Astrocyte (in vitro differentiated cells and primary cell): ENCODE data around the gene HOXB2. TPM values are rescaled to one million over a fixed set of nuclear protein-coding genes. Genes with fewer than 3 reads are reported as not detected.
A peak's percentile ranks its signal among the peaks of the same experiment; 100 is the strongest.

Experiments used
- DNase-seq: peaks from one replicate; pipeline ENCODE4 v3.0.0-alpha.2; 2010; ENCODE audit warnings: low read depth
- FAIRE-seq: peaks from 2 replicates; lab custom pipeline; 2011; peaks lifted over from hg19 to GRCh38; lab: Jason Lieb, UNC
- H2AFZ ChIP-seq: 2 replicates; pipeline ENCODE4 v1.6.0; 2012; ENCODE audit warnings: low read depth, low read length, inconsistent platforms
- H3K27ac ChIP-seq: 2 replicates; pipeline ENCODE4 v1.5.1; 2011; ENCODE audit warnings: low read depth, low read length, inconsistent platforms
- H3K27me3 ChIP-seq: 2 replicates; pipeline ENCODE4 v1.6.0; 2011; ENCODE audit warnings: low read length, inconsistent platforms; ENCODE audit not compliant: insufficient read depth
- H3K36me3 ChIP-seq: 2 replicates; pipeline ENCODE4 v1.5.1; 2011; ENCODE audit warnings: low read length, inconsistent platforms; ENCODE audit not compliant: insufficient read depth
- H3K4me1 ChIP-seq: 2 replicates; pipeline ENCODE4 v1.5.1; 2011; ENCODE audit warnings: low read length, inconsistent platforms; ENCODE audit not compliant: insufficient read depth
- H3K4me2 ChIP-seq: 2 replicates; pipeline ENCODE4 v1.6.0; 2012; ENCODE audit warnings: low read length, inconsistent platforms
- H3K4me3 ChIP-seq: 2 replicates; pipeline ENCODE4 v1.5.1; 2011; ENCODE audit warnings: low read depth, mild to moderate bottlenecking, low read length, inconsistent platforms; ENCODE audit not compliant: insufficient read depth
- H3K79me2 ChIP-seq: 2 replicates; pipeline ENCODE4 v1.6.0; 2012; ENCODE audit warnings: mild to moderate bottlenecking, low read length, inconsistent platforms; ENCODE audit not compliant: insufficient read depth
- H3K9ac ChIP-seq: 2 replicates; pipeline ENCODE4 v1.6.0; 2012; ENCODE audit warnings: mild to moderate bottlenecking, low read length, inconsistent platforms
- H3K9me3 ChIP-seq: 2 replicates; pipeline ENCODE4 v1.5.1; 2012; ENCODE audit warnings: low read depth, mild to moderate bottlenecking, low read length, inconsistent platforms; ENCODE audit not compliant: insufficient read depth
- H4K20me1 ChIP-seq: 2 replicates; pipeline ENCODE4 v1.6.0; 2012; ENCODE audit warnings: low read length, inconsistent platforms; ENCODE audit not compliant: insufficient read depth
- H3K27ac Mint-ChIP-seq: one replicate; pipeline ENCODE4 v1.8.0; 2021; ENCODE audit warnings: mild to moderate bottlenecking, mixed read lengths; ENCODE audit not compliant: unreplicated experiment
- H3K27me3 Mint-ChIP-seq: one replicate; pipeline ENCODE4 v1.8.0; 2021; ENCODE audit warnings: low read depth, mixed read lengths; ENCODE audit not compliant: unreplicated experiment
- H3K36me3 Mint-ChIP-seq: one replicate; pipeline ENCODE4 v1.8.0; 2021; ENCODE audit warnings: low read depth, mixed read lengths; ENCODE audit not compliant: unreplicated experiment
- H3K4me1 Mint-ChIP-seq: one replicate; pipeline ENCODE4 v1.8.0; 2021; ENCODE audit warnings: low read depth, mixed read lengths; ENCODE audit not compliant: unreplicated experiment
- H3K4me3 Mint-ChIP-seq: one replicate; pipeline ENCODE4 v1.8.0; 2021; ENCODE audit warnings: mild to moderate bottlenecking, moderate library complexity, mixed read lengths; ENCODE audit not compliant: unreplicated experiment
- H3K9me3 Mint-ChIP-seq: one replicate; pipeline ENCODE4 v1.8.0; 2021; ENCODE audit warnings: mild to moderate bottlenecking, mixed read lengths; ENCODE audit not compliant: unreplicated experiment
- CTCF ChIP-seq: IDR thresholded peaks from 2 replicates; pipeline ENCODE4 v1.5.1; 2011; ENCODE audit warnings: low read depth, mild to moderate bottlenecking, inconsistent platforms, low read length, moderate library complexity; ENCODE audit not compliant: insufficient read depth
- EZH2 ChIP-seq: IDR thresholded peaks from 2 replicates; pipeline ENCODE4 v1.6.1; 2012; ENCODE audit warnings: mild to moderate bottlenecking, low read length, inconsistent platforms; ENCODE audit not compliant: insufficient read depth
- total RNA-seq: library from RNA; stranded (reverse); gene quantifications from 2 replicates; pipeline ENCODE4 v1.2.1, GENCODE V29; 2021

HOXB2 gene
- total RNA-seq, 1 donor from 2014 or later, result 0.41 TPM

DNA sequence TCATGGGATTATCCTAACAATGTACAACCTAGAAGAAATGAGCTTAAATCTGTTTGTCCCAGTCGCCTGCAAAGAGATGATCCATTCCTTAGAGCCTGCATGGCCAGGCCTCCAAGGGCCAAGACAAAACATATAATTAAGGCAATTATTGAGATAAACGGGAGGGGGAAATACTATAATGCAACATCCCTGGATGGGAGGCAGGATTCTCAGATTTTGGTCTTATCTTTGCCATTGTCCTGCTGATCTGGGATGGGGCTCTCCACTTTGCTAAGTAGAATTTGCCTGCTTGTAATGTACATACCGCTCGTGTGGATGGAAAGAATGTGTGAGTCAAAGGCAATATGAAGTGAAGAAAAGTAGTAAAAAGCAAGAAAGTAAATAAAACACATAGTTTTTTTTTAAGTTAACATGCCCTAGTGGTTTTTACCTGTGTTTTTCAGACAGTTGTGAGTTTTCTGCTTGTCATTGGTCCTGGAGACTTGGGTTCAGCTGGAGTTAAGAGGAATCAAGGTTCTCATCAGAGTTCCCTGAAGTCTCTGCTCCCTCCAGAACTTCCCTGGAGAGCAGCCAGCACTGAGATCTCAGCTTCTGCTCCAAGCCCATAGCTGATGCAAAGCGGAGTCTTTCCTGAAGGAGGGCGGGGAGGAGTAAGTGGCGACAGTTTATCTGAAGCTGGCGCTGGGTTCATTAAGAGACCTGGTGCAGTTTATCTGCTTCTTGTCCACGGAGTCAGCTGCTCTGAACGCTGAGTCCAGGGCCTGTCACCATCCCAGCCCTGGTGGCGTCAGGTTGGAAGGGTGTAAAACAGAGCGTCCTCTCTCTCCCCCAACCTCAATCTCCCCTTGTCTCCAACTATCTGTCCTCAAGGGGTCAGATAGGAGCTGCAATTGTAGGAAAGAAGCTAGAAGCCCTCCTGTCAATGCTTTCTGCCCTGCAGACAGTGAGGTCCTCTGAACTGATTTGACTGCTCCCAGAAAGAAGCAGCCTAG lies 44.2 kb downstream of the HOXB2 start:
- Mint-ChIP-seq H3K4me3 (no peak overlapping the region), H3K27ac (peak overlapping the region; percentile 4), H3K27me3 (peaks cover 53% of the 10 kb centered on the region), H3K9me3 (peaks cover 3% of the 10 kb centered on the region), H3K36me3 (no peaks in the 10 kb centered on the region), H3K4me1 (peaks cover 25% of the 10 kb centered on the region)
- FAIRE-seq, result no peak
- Histone ChIP-seq H3K9ac (no peak overlapping the region), H3K79me2 (no peaks in the 10 kb centered on the region), H2AFZ (no peak overlapping the region), H3K27ac (no peak overlapping the region), H3K27me3 (no peaks in the 10 kb centered on the region), H4K20me1 (no peaks in the 10 kb centered on the region), H3K36me3 (no peaks in the 10 kb centered on the region), H3K4me1 (peaks cover 18% of the 10 kb centered on the region), H3K4me2 (no peak overlapping the region), H3K4me3 (no peak overlapping the region), H3K9me3 (no peaks in the 10 kb centered on the region)
- TF ChIP-seq EZH2 (no peak), CTCF (no peak)
- DNase-seq, result peak; percentile 44

DNA sequence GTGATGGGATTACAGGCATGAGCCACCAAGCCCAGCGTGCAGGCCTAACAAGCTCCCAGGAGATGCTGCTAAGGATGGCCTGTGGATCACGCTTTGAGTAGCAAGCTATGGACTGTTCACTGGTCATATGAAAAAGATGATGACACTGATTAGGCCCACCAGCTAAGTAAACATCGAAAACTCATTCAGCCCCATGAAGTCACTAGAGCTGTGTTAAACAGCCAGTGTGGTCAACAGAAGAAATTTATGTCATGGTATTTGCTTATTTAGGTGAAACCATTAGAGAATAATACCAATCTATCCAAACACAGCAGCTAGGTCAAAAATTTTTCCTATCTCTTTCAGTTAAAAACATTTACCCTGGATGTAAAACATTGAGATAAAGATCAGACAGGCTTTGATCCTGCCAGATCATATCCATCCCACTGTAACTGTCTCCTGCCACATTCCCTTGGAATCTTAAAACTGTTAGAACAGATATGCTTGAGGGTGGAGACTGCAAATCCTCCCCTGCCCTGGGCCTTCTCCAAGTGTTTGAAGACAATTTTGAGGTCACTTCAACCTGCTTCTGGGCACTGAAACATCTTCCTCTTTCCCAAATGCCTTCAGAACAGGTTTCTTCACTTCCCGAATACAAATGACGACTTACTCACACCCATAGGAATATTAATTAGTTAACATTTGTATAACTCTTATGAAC lies 45.0 kb downstream of the HOXB2 start:
- no peak for FAIRE-seq
- H3K4me2 ChIP-seq, result no peak overlapping the region
- no peaks in the 10 kb centered on the region for H3K79me2 ChIP-seq
- no peak overlapping the region for H3K27ac ChIP-seq
- H3K4me1 ChIP-seq, result peaks cover 14% of the 10 kb centered on the region
- Mint-ChIP-seq H3K27me3 (peaks cover 56% of the 10 kb centered on the region), H3K4me3 (no peak overlapping the region), H3K9me3 (peaks cover 3% of the 10 kb centered on the region), H3K27ac (no peak overlapping the region), H3K36me3 (no peaks in the 10 kb centered on the region), H3K4me1 (peaks cover 21% of the 10 kb centered on the region)
- H3K9me3 ChIP-seq, result no peaks in the 10 kb centered on the region
- H4K20me1 ChIP-seq, result no peaks in the 10 kb centered on the region
- no peak overlapping the region for H3K4me3 ChIP-seq
- no peak for TF ChIP-seq EZH2
- TF ChIP-seq CTCF, result no peak
- H3K36me3 ChIP-seq, result no peaks in the 10 kb centered on the region
- H3K9ac ChIP-seq, result no peak overlapping the region
- no peak for DNase-seq
- no peak overlapping the region for H2AFZ ChIP-seq
- H3K27me3 ChIP-seq, result no peaks in the 10 kb centered on the region
